Dendritic cell treated with granulocyte-macrophage colony-stimulating factor and Interleukin-4, amounts not matched to agents 40 ng/mL and 50 ng/mL, for 4 days (primary cell): Measurements from ENCODE around the gene ENAH.

Experiments
- H3K27ac Mint-ChIP-seq: one replicate; pipeline ENCODE4 v1.8.0; 2022; ENCODE audit warnings: mild to moderate bottlenecking, mixed read lengths
- H3K27me3 Mint-ChIP-seq: one replicate; pipeline ENCODE4 v1.8.0; 2022; ENCODE audit warnings: mild to moderate bottlenecking, mixed read lengths
- H3K36me3 Mint-ChIP-seq: one replicate; pipeline ENCODE4 v1.8.0; 2022; ENCODE audit warnings: low read depth, mixed read lengths
- H3K4me1 Mint-ChIP-seq: one replicate; pipeline ENCODE4 v1.8.0; 2022; ENCODE audit warnings: low read depth, mixed read lengths
- H3K4me3 Mint-ChIP-seq: one replicate; pipeline ENCODE4 v1.8.0; 2022; ENCODE audit warnings: mild to moderate bottlenecking, moderate library complexity, mixed read lengths
- H3K9me3 Mint-ChIP-seq: one replicate; pipeline ENCODE4 v1.8.0; 2022; ENCODE audit warnings: mixed read lengths
- intact Hi-C: fragments of 100-400 bp; cut with micrococcal nuclease; formaldehyde crosslinking; loops from one replicate; pipeline ENCODE4 v1.15.0; 2022

Gene ENAH

GRCh38 chr1:225493591-225494246, 159.2 kb downstream of the ENAH start:
- H3K4me3 Mint-ChIP-seq, result no peak overlapping the region
- H3K9me3 Mint-ChIP-seq, result no peaks in the 10 kb centered on the region
- H3K27me3 Mint-ChIP-seq, result no peaks in the 10 kb centered on the region
- H3K36me3 Mint-ChIP-seq, result no peaks in the 10 kb centered on the region
- H3K4me1 Mint-ChIP-seq, result no peaks in the 10 kb centered on the region
- intact Hi-C loops, result no loop called here
- no peak overlapping the region for H3K27ac Mint-ChIP-seq

GRCh38 chr1:225488676-225489075, 164.2 kb downstream of the ENAH start:
- Mint-ChIP-seq H3K4me1 (no peaks in the 10 kb centered on the region), H3K27me3 (no peaks in the 10 kb centered on the region), H3K27ac (no peak overlapping the region), H3K4me3 (no peak overlapping the region), H3K36me3 (no peaks in the 10 kb centered on the region), H3K9me3 (no peaks in the 10 kb centered on the region)
- intact Hi-C loops, result no loop called here

- H3K27me3 Mint-ChIP-seq, result no peaks in the 10 kb centered on the region
- no peaks in the 10 kb centered on the region for H3K36me3 Mint-ChIP-seq
- no peaks in the 10 kb centered on the region for H3K9me3 Mint-ChIP-seq
- no peak overlapping the region for H3K4me3 Mint-ChIP-seq
- intact Hi-C loops, result no loop called here
- H3K4me1 Mint-ChIP-seq, result no peaks in the 10 kb centered on the region
- H3K27ac Mint-ChIP-seq, result no peak overlapping the region
These were observed 166.1 kb downstream of the ENAH start for GRCh38 chr1:225486856-225487255.

- H3K4me1 Mint-ChIP-seq, result no peaks in the 10 kb centered on the region
- intact Hi-C loops, result no loop called here
- H3K4me3 Mint-ChIP-seq, result no peak overlapping the region
- no peaks in the 10 kb centered on the region for H3K36me3 Mint-ChIP-seq
- no peak overlapping the region for H3K27ac Mint-ChIP-seq
- H3K9me3 Mint-ChIP-seq, result no peaks in the 10 kb centered on the region
- H3K27me3 Mint-ChIP-seq, result peaks cover 1% of the 10 kb centered on the region
These were observed 166.9 kb downstream of the ENAH start for GRCh38 chr1:225485991-225486530.

GRCh38 chr1:225485226-225485625, 167.7 kb downstream of the ENAH start:
- H3K9me3 Mint-ChIP-seq, result no peaks in the 10 kb centered on the region
- no peak overlapping the region for H3K4me3 Mint-ChIP-seq
- H3K27me3 Mint-ChIP-seq, result peaks cover 1% of the 10 kb centered on the region
- peaks cover 6% of the 10 kb centered on the region for H3K4me1 Mint-ChIP-seq
- intact Hi-C loops, result no loop called here
- H3K27ac Mint-ChIP-seq, result no peak overlapping the region
- no peaks in the 10 kb centered on the region for H3K36me3 Mint-ChIP-seq

- intact Hi-C loops, result loop anchor here (5.0 kb wide), 1 partner anchor 418 kb away; no protein-coding TSS in a partner anchor
- peaks cover 1% of the 10 kb centered on the region for H3K27me3 Mint-ChIP-seq
- no peak overlapping the region for H3K4me3 Mint-ChIP-seq
- H3K27ac Mint-ChIP-seq, result no peak overlapping the region
- H3K36me3 Mint-ChIP-seq, result no peaks in the 10 kb centered on the region
- H3K9me3 Mint-ChIP-seq, result no peaks in the 10 kb centered on the region
- H3K4me1 Mint-ChIP-seq, result peaks cover 6% of the 10 kb centered on the region
These were observed 168.2 kb downstream of the ENAH start for GRCh38 chr1:225484657-225485214.

GRCh38 chr1:225483818-225484656, 168.9 kb downstream of the ENAH start:
- Mint-ChIP-seq H3K4me1 (peaks cover 6% of the 10 kb centered on the region), H3K36me3 (no peaks in the 10 kb centered on the region), H3K4me3 (no peak overlapping the region), H3K27me3 (peaks cover 1% of the 10 kb centered on the region), H3K27ac (no peak overlapping the region), H3K9me3 (no peaks in the 10 kb centered on the region)
- intact Hi-C loops, result loop anchor here (5.0 kb wide), 1 partner anchor 418 kb away; no protein-coding TSS in a partner anchor

- Mint-ChIP-seq H3K4me3 (no peak overlapping the region), H3K36me3 (no peaks in the 10 kb centered on the region), H3K9me3 (no peaks in the 10 kb centered on the region), H3K27me3 (peaks cover 8% of the 10 kb centered on the region), H3K4me1 (peaks cover 13% of the 10 kb centered on the region), H3K27ac (no peak overlapping the region)
- intact Hi-C loops, result loop anchor here (5.0 kb wide), 1 partner anchor 420 kb away; no protein-coding TSS in a partner anchor
These were observed 170.4 kb downstream of the ENAH start for GRCh38 chr1:225482421-225482950.

- Mint-ChIP-seq H3K27ac (no peak overlapping the region), H3K4me3 (no peak overlapping the region), H3K4me1 (peaks cover 13% of the 10 kb centered on the region), H3K36me3 (no peaks in the 10 kb centered on the region), H3K27me3 (peaks cover 8% of the 10 kb centered on the region), H3K9me3 (no peaks in the 10 kb centered on the region)
- intact Hi-C loops, result loop anchor here (5.0 kb wide), 1 partner anchor 421 kb away; no protein-coding TSS in a partner anchor
These were observed 171.2 kb downstream of the ENAH start for GRCh38 chr1:225481738-225482137.

- Mint-ChIP-seq H3K27ac (no peak overlapping the region), H3K9me3 (no peaks in the 10 kb centered on the region), H3K36me3 (no peaks in the 10 kb centered on the region), H3K27me3 (peaks cover 8% of the 10 kb centered on the region), H3K4me3 (no peak overlapping the region), H3K4me1 (peaks cover 13% of the 10 kb centered on the region)
- intact Hi-C loops, result loop anchor here (5.0 kb wide), 1 partner anchor 421 kb away; no protein-coding TSS in a partner anchor
These were observed 172.0 kb downstream of the ENAH start for GRCh38 chr1:225480825-225481434.

GRCh38 chr1:225479996-225480720, 172.8 kb downstream of the ENAH start:
- H3K4me3 Mint-ChIP-seq, result no peak overlapping the region
- H3K9me3 Mint-ChIP-seq, result no peaks in the 10 kb centered on the region
- intact Hi-C loops, result loop anchor here (5.0 kb wide), 1 partner anchor 422 kb away; no protein-coding TSS in a partner anchor
- peaks cover 13% of the 10 kb centered on the region for H3K4me1 Mint-ChIP-seq
- peak overlapping the region; percentile 9 for H3K27ac Mint-ChIP-seq
- peaks cover 8% of the 10 kb centered on the region for H3K27me3 Mint-ChIP-seq
- H3K36me3 Mint-ChIP-seq, result no peaks in the 10 kb centered on the region

GRCh38 chr1:225479341-225479740, 173.6 kb downstream of the ENAH start:
- no peak overlapping the region for H3K27ac Mint-ChIP-seq
- H3K36me3 Mint-ChIP-seq, result no peaks in the 10 kb centered on the region
- no peak overlapping the region for H3K4me3 Mint-ChIP-seq
- peaks cover 8% of the 10 kb centered on the region for H3K27me3 Mint-ChIP-seq
- H3K9me3 Mint-ChIP-seq, result no peaks in the 10 kb centered on the region
- intact Hi-C loops, result no loop called here
- peaks cover 18% of the 10 kb centered on the region for H3K4me1 Mint-ChIP-seq
